Kidney (tissue), 14 donors: ENCODE measurements around the gene APOBEC3F. TPM values are rescaled to one million over a fixed set of nuclear protein-coding genes. Genes with fewer than 3 reads are reported as not detected.

ENCODE experiments used
- DNase-seq, 5 donors: peaks; one replicate each; pipeline ENCODE4 v3.0.0-alpha.2; 2013 to 2020
- FAIRE-seq: peaks from 2 replicates; lab custom pipeline; 2012; peaks lifted over from hg19 to GRCh38; lab: Jason Lieb, UNC
- H3K27ac ChIP-seq, 2 donors: one replicate each; pipeline ENCODE4 v1.7.0; 2013; ENCODE audit warnings: low read depth in 2 of 2, low read length in 2 of 2, inconsistent platforms in 1 of 2
- H3K27me3 ChIP-seq: one replicate; pipeline ENCODE4 v1.7.1; 2013; ENCODE audit warnings: low read length, inconsistent platforms; ENCODE audit not compliant: control insufficient read depth, insufficient read depth
- H3K36me3 ChIP-seq, 3 donors: one replicate each; pipeline versions ENCODE4 v1.7.0 to v1.7.1; 2013; ENCODE audit warnings: low read length in 3 of 3, control low read depth in 1 of 3, inconsistent platforms in 1 of 3; ENCODE audit not compliant: insufficient read depth in 3 of 3, control insufficient read depth in 2 of 3
- H3K4me1 ChIP-seq, 3 donors: one replicate each; pipeline versions ENCODE4 v1.7.0 to v1.7.1; 2013; ENCODE audit warnings: low read length in 3 of 3, inconsistent platforms in 1 of 3, low read depth in 1 of 3; ENCODE audit not compliant: control insufficient read depth in 2 of 3, insufficient read depth in 2 of 3
- H3K4me3 ChIP-seq, 3 donors: one replicate each; pipeline versions ENCODE4 v1.7.0 to v1.8.1; 2013; ENCODE audit warnings: low read length in 3 of 3, control low read depth in 1 of 3, inconsistent platforms in 1 of 3
- H3K9ac ChIP-seq, 3 donors: one replicate each; pipeline versions ENCODE4 v1.7.0 to v1.7.1; 2013; ENCODE audit warnings: low read length in 3 of 3, control low read depth in 1 of 3, inconsistent platforms in 1 of 3
- H3K9me3 ChIP-seq, 3 donors: one replicate each; pipeline versions ENCODE4 v1.7.0 to v1.7.1; 2013; ENCODE audit warnings: low read length in 3 of 3, control low read depth in 1 of 3, inconsistent platforms in 1 of 3; ENCODE audit not compliant: control insufficient read depth in 2 of 3, insufficient read depth in 1 of 3
- intact Hi-C: fragments of 100-400 bp; cut with DNase I; formaldehyde crosslinking; loops from one replicate; pipeline ENCODE4 v1.11.1; 2022
- polyA plus RNA-seq: library from polyadenylated mRNA; stranded (reverse); fragments of 350-450 nt; fragmentation: Illumina TruSeq; extraction: RNeasy Lipid Tissue Mini Kit (QIAGEN cat#74804); gene quantifications from one replicate; pipeline ENCODE4 v1.2.3, GENCODE V29; 2014; ENCODE audit warnings: low read depth, low replicate concordance; ENCODE audit not compliant: insufficient read depth
- total RNA-seq: library from RNA; stranded (reverse); fragmentation: NEBNext Ultra II Directional; extraction: Animal tissue kit (Norgen Biotek cat#: 25700); gene quantifications from one replicate; pipeline ENCODE4 v1.2.1, GENCODE V29; 2021
- TF ChIP-seq, protein P1 (sequence below): IDR thresholded peaks from 3 replicates; pipeline ENCODE4 v1.5.1; 2012; ENCODE audit warnings: mild to moderate bottlenecking, moderate library complexity, borderline replicate concordance; ENCODE audit not compliant: insufficient read depth; ENCODE audit errors: extremely low read depth
- donor health status: control.
- donor health status: control.
- donor health status: control.
- donor health status: control.
- donor health status: control.
- donor health status: DM: yes; HTN: yes; CAD: no.
- donor health status: Normal renal cell carcinoma (clear cell type).

Gene APOBEC3F
- total and polyA plus RNA-seq, 2 donors from 2014 or later = 6.9 to 16.3 TPM

DNA sequence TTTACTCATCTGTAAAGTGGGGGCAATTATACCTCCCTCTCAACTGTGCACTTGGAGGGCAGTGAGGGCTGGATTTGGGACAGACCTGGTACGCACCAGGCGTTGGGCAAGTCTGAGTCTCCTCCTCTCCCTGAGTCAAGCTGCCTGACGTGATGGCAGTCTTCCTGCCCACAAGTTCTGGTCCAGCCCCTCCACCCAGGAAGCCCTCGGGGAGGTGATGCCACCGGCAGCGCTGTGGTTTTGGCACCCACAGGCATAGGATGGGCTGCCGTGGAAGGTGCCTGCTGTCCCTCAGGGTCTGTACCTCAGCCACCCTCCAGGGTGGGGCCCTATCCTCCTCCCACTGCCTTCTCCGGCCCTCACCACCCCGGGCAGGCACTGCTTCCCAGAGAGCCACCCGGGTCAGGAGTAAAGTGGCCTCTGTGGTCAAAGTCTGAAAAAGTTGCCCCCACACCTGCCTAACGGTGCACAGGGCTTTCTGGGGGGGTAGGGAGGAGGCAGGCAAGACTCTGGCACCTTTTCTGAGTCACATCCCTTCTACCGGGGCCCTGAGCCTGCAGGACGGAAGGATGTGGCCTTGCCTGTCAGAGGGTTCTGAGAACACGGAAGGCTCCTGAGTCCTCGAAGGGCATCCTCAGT is 49.9 kb downstream of the APOBEC3F start:
- Histone ChIP-seq H3K9me3 (no peaks in the 10 kb centered on the region), H3K36me3 (no peaks in the 10 kb centered on the region), H3K9ac (no peak overlapping the region), H3K4me3 (no peak overlapping the region), H3K27ac (no peak overlapping the region), H3K4me1 (no peaks in the 10 kb centered on the region), H3K27me3 (no peaks in the 10 kb centered on the region)
- TF ChIP-seq, protein P1, sequence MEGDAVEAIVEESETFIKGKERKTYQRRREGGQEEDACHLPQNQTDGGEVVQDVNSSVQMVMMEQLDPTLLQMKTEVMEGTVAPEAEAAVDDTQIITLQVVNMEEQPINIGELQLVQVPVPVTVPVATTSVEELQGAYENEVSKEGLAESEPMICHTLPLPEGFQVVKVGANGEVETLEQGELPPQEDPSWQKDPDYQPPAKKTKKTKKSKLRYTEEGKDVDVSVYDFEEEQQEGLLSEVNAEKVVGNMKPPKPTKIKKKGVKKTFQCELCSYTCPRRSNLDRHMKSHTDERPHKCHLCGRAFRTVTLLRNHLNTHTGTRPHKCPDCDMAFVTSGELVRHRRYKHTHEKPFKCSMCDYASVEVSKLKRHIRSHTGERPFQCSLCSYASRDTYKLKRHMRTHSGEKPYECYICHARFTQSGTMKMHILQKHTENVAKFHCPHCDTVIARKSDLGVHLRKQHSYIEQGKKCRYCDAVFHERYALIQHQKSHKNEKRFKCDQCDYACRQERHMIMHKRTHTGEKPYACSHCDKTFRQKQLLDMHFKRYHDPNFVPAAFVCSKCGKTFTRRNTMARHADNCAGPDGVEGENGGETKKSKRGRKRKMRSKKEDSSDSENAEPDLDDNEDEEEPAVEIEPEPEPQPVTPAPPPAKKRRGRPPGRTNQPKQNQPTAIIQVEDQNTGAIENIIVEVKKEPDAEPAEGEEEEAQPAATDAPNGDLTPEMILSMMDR = no peak
- peak in 1 of 5 donors; percentile 73 for DNase-seq
- FAIRE-seq = no peak
- intact Hi-C loops = no loop called here

DNA sequence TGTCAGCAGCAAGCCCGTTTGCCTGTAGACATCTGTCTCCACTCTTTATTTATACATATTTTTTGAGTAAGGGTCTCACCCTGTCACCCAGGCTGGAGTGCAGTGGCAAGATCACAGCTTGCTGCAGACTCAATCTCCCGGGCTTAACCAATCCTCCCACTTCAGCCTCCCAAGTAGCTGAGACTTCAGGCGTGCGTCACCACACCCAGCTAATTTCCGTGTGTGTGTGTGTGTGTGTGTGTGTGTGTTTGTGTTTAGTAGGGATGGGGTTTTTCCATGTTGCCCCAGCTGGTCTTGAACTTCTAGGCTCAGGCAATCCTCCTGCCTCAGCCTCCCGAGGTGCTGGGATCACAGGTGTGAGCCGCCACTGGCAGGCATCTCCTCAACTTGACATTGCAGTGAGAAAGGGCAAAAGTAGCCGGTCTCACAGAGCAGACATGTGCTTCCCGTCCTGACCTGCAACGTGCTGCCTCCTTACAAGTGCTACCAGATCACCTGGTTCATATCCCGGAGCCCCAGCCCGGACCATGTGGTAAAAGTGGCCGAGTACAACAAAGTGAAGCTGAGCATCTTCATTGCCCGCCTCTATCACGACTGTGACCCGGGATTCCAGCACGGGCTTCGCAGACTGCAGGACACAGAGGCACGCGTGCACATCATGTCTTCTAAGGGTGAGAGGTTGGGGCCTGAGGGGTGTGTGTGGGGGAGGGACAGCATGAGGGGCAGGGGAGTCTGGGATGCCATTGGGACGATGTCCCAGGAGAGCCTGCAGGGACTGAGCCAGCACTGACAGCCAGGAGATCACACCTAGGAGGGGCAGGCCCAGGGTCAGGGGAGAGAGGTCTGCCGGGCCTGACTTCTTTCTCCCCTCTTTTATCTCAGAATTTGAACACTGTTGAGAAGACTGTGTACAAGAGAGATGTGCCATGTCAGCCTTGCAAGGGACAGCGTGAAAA is 50.7 kb downstream of the APOBEC3F start:
- no peak overlapping the region for H3K4me3 ChIP-seq
- H3K36me3 ChIP-seq = no peaks in the 10 kb centered on the region
- H3K9me3 ChIP-seq = no peaks in the 10 kb centered on the region
- no peak overlapping the region for H3K27ac ChIP-seq
- FAIRE-seq (no peak), DNase-seq (no peak)
- no peaks in the 10 kb centered on the region for H3K4me1 ChIP-seq
- intact Hi-C loops = no loop called here
- H3K9ac ChIP-seq = no peak overlapping the region
- H3K27me3 ChIP-seq = no peaks in the 10 kb centered on the region
- TF ChIP-seq, protein P1 = no peak

DNA sequence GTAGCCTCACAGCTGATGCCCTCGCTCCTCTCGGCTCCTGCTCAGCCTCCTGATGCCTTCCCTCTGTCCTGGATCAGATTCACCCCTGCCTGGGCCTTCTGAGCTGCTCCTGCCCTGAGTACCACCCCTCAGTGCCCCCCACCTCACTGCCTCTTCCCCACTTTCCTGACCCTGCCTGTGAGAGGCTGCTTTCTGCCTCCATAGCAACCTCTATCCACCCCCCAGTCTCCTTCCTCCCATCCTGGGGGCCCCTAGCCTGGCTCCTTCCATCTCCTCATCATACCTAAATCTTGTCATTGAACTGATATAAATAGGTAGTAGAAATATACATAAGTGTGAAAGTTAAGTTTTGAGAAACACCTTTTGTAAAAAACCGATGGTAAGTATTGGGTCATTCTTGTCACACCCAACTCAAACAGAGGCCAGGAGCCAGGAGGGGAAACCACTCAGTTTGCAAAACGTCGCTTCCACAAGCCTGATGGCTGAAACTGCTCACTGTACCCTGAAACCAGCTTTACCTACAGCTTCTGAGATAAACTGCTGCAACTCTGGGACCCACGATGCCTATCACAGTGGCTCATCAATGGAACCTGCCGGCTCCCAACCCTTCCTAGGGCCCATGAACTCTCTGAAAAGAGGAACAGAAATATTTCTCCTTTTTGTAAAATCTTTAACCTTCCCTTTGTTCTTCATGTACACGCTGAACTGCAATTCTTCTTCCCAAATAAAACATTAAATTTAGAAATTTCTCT is 51.6 kb downstream of the APOBEC3F start:
- no peak for FAIRE-seq
- TF ChIP-seq, protein P1 = no peak
- intact Hi-C loops = no loop called here

More for the DNA sequence above, 51.6 kb downstream of the APOBEC3F start:
- H3K9ac ChIP-seq = no peak overlapping the region
- H3K27me3 ChIP-seq = no peaks in the 10 kb centered on the region
- H3K4me1 ChIP-seq = peaks cover 0 to 2% (median 0%) of the 10 kb centered on the region in 3 donors
- H3K27ac ChIP-seq = no peak overlapping the region
- H3K9me3 ChIP-seq = no peaks in the 10 kb centered on the region
- no peak overlapping the region for H3K4me3 ChIP-seq
- no peak for DNase-seq
- no peaks in the 10 kb centered on the region for H3K36me3 ChIP-seq
